HG03342 (cell line): ENCODE data around the gene NUP214.
"Not testable (repeated sequence)": the region's sequence is repeated elsewhere in the genome, so short reads cannot be mapped to it uniquely, and the experiment has no call there.

ENCODE experiments used
- ATAC-seq: cut with Tn5 transposase; IDR thresholded peaks from one replicate; pipeline ENCODE4 v1.9.1; 2021; ENCODE audit warnings: mild to moderate bottlenecking, moderate library complexity; ENCODE audit not compliant: unreplicated experiment

Gene NUP214

GRCh38 chr9:131227959-131228460 is 102.6 kb downstream of the NUP214 start:
- no peak for ATAC-seq

GRCh38 chr9:131228988-131229387 is 103.6 kb downstream of the NUP214 start:
- ATAC-seq = no peak

GRCh38 chr9:131233556-131233955 is 108.2 kb downstream of the NUP214 start:
- no peak for ATAC-seq

- no peak for ATAC-seq
Observed at GRCh38 chr9:131233995-131234394, 108.6 kb downstream of the NUP214 start.

- ATAC-seq = no peak
Observed at GRCh38 chr9:131234799-131235479, 109.6 kb downstream of the NUP214 start.

- ATAC-seq = no peak
Observed at GRCh38 chr9:131235480-131235851, 110.1 kb downstream of the NUP214 start.

- no peak for ATAC-seq
Observed at GRCh38 chr9:131236161-131236560, 110.8 kb downstream of the NUP214 start.

- ATAC-seq = no peak
Observed at GRCh38 chr9:131236761-131237160, 111.4 kb downstream of the NUP214 start.

GRCh38 chr9:131237291-131237690 is 111.9 kb downstream of the NUP214 start:
- no peak for ATAC-seq

GRCh38 chr9:131237931-131238401 is 112.6 kb downstream of the NUP214 start:
- ATAC-seq = peak; percentile 81

- peak; percentile 11 for ATAC-seq
Observed at GRCh38 chr9:131238402-131239021, 113.1 kb downstream of the NUP214 start.

- no peak for ATAC-seq
Observed at GRCh38 chr9:131239161-131239975, 114.0 kb downstream of the NUP214 start.

- ATAC-seq = no peak
Observed at GRCh38 chr9:131240047-131240921, 114.9 kb downstream of the NUP214 start.

GRCh38 chr9:131244331-131244730 is 118.9 kb downstream of the NUP214 start:
- not testable (repeated sequence) for ATAC-seq

GRCh38 chr9:131246618-131247017 is 121.2 kb downstream of the NUP214 start:
- no peak for ATAC-seq

GRCh38 chr9:131252120-131252519 is 126.7 kb downstream of the NUP214 start:
- no peak for ATAC-seq

GRCh38 chr9:131253891-131254491 is 128.6 kb downstream of the NUP214 start:
- no peak for ATAC-seq

GRCh38 chr9:131254626-131255025 is 129.2 kb downstream of the NUP214 start:
- ATAC-seq = no peak

- no peak for ATAC-seq
Observed at GRCh38 chr9:131255676-131256197, 130.4 kb downstream of the NUP214 start.
